ENCODE data around the gene EGFL7. TPM values are rescaled to one million over a fixed set of nuclear protein-coding genes. Genes with fewer than 3 reads are reported as not detected.

EGFL7 gene
- total RNA-seq, 1 experiment from 2014 or later, result 54.6 TPM

- TF ChIP-seq CTCF (IDR thresholded peaks at IDR 0.05), result no peak
- TF ChIP-seq ATF1 (CRISPR knock-in tag; IDR thresholded peaks at IDR 0.05), result no peak
These were observed 33.2 kb downstream of the EGFL7 start (continued) for GRCh38 chr9:136695955-136696354.

GRCh38 chr9:136696502-136696901, 33.8 kb downstream of the EGFL7 start:
- Mint-ChIP-seq H3K4me3 (no peak overlapping the region), H3K4me1 (peaks cover 8% of the 10 kb centered on the region), H3K27me3 (ENCODE audit: low read depth) (peaks cover 14% of the 10 kb centered on the region), H3K27ac (no peak overlapping the region), H3K9me3 (no peaks in the 10 kb centered on the region), H3K36me3 (no peaks in the 10 kb centered on the region)
- DNase-seq (ENCODE audit: low spot score) (no peak), ATAC-seq (no peak)
- CTCF ChIA-PET, result interaction anchor here (1.8 to 2.3 kb wide), 2 partner anchors 10 to 25 kb away, joined by 6 to 9 read pairs; no protein-coding TSS in a partner anchor
- TF ChIP-seq GRHL2 (CRISPR knock-in tag; IDR thresholded peaks at IDR 0.05; ENCODE audit: insufficient replicate concordance, severe bottlenecking) (no peak), FOXP4 (CRISPR knock-in tag; IDR thresholded peaks at IDR 0.05) (no peak)
- POLR2A ChIA-PET, result no interaction called here

GRCh38 chr9:136697146-136697820, 34.6 kb downstream of the EGFL7 start:
- TF ChIP-seq SMAD4 (CRISPR knock-in tag; IDR thresholded peaks at IDR 0.05), result no peak
- TF ChIP-seq SMAD3 (CRISPR knock-in tag; IDR thresholded peaks at IDR 0.05; ENCODE audit: borderline replicate concordance), result no peak
- no peak for TF ChIP-seq MAX (CRISPR knock-in tag; IDR thresholded peaks at IDR 0.05)
- no peak for TF ChIP-seq NFYB (CRISPR knock-in tag; conservative IDR thresholded peaks at IDR 0.05; ENCODE audit: low read depth)
- TF ChIP-seq E2F5 (CRISPR knock-in tag; IDR thresholded peaks at IDR 0.05), result no peak
- TF ChIP-seq SP1 (CRISPR knock-in tag; conservative IDR thresholded peaks at IDR 0.05), result no peak
- no peak for TF ChIP-seq MYBL2 (CRISPR knock-in tag; IDR thresholded peaks at IDR 0.05)
- TF ChIP-seq ZBTB21 (CRISPR knock-in tag; IDR thresholded peaks at IDR 0.05; ENCODE audit: borderline replicate concordance), result no peak
- TF ChIP-seq ATF6 (CRISPR knock-in tag; IDR thresholded peaks at IDR 0.05), result no peak
- TF ChIP-seq ZNF281 (CRISPR knock-in tag; IDR thresholded peaks at IDR 0.05), result no peak
- TF ChIP-seq KAT7 (CRISPR knock-in tag; IDR thresholded peaks at IDR 0.05; ENCODE audit: borderline replicate concordance), result no peak
- no peak for TF ChIP-seq FOXP4 (CRISPR knock-in tag; IDR thresholded peaks at IDR 0.05)
- no peak for TF ChIP-seq ZMAT4 (CRISPR knock-in tag; IDR thresholded peaks at IDR 0.05)
- no peak for TF ChIP-seq OVOL2 (CRISPR knock-in tag; IDR thresholded peaks at IDR 0.05; ENCODE audit: borderline replicate concordance)
- peaks cover 8% of the 10 kb centered on the region for H3K4me1 Mint-ChIP-seq
- no peak for DNase-seq (ENCODE audit: low spot score)
- no peaks in the 10 kb centered on the region for H3K36me3 Mint-ChIP-seq
- ATAC-seq, result no peak
- H3K9me3 Mint-ChIP-seq, result no peaks in the 10 kb centered on the region
- POLR2A ChIA-PET, result no interaction called here
- no peak overlapping the region for H3K4me3 Mint-ChIP-seq
- CTCF ChIA-PET, result interaction anchor here (0.5 to 2.3 kb wide), 4 partner anchors 10 to 146 kb away, joined by 3 to 9 read pairs (median 4); partner anchors contain the start of gene AJM1
- peaks cover 20% of the 10 kb centered on the region for H3K27me3 Mint-ChIP-seq (ENCODE audit: low read depth)
- no peak overlapping the region for H3K27ac Mint-ChIP-seq
